GM12878 (cell line): ENCODE data around the gene GM2A. TPM values are rescaled to one million over a fixed set of nuclear protein-coding genes. Genes with fewer than 3 reads are reported as not detected.
"Not testable (repeated sequence)": the region's sequence is repeated elsewhere in the genome, so short reads cannot be mapped to it uniquely, and the experiment has no call there.

Experiments
- ATAC-seq: fragments of 200-7000 bp; cut with Tn5 transposase; 3 replicates; pipeline ENCODE4 v1.9.1; 2020; ENCODE audit warnings: mild to moderate bottlenecking, moderate library complexity
- BruUV-seq: library from RNA; stranded (reverse); fragments of 400-500 nt; replicated peaks from 2 replicates; lab custom pipeline; 2021; lab: Mats Ljungman, UMichigan
- CTCF ChIA-PET: fragments of 300-600 bp; sonication (Branson Sonifier 250); formaldehyde crosslinking; extraction: SDS; loops from one replicate; lab custom pipeline; 2021; ENCODE audit warnings: inconsistent platforms; lab: Yijun Ruan, JAX
- POLR2A ChIA-PET: fragments of 350-600 bp; formaldehyde crosslinking; extraction: SDS; loops from one replicate; lab custom pipeline; 2021; ENCODE audit warnings: inconsistent platforms; lab: Charles Lee
- RAD21 ChIA-PET: fragments of 300-600 bp; sonication (Branson Sonifier 250); formaldehyde crosslinking; loops from one replicate; lab custom pipeline; 2023; ENCODE audit warnings: antibody characterized with exemption; ENCODE audit not compliant: unreplicated experiment; lab: Charles Lee
- SMC1A ChIA-PET: fragments of 300-600 bp; sonication (Branson Sonifier 250); formaldehyde crosslinking; loops from one replicate; lab custom pipeline; 2023; ENCODE audit not compliant: unreplicated experiment, uncharacterized antibody; lab: Charles Lee
- DNase-seq: peaks from one replicate; pipeline ENCODE4 v3.0.0-alpha.2; 2011; ENCODE audit warnings: low read depth, low spot score
- FAIRE-seq: peaks from 3 replicates; lab custom pipeline; 2011; peaks lifted over from hg19 to GRCh38; lab: Jason Lieb, UNC
- H2AFZ ChIP-seq: 2 replicates; pipeline ENCODE4 v1.6.0; 2011; ENCODE audit warnings: low read depth, low read length, control low read depth; ENCODE audit not compliant: control insufficient read depth
- H3K27ac ChIP-seq: 2 replicates; pipeline ENCODE4 v1.5.1; 2011; ENCODE audit warnings: control low read depth; ENCODE audit not compliant: control insufficient read depth, insufficient read depth
- H3K27me3 ChIP-seq, 2 experiments: replicated peaks in 1 of 2; 2 replicates each; pipeline versions ENCODE4 v1.6.0 to v1.6.1; 2011; ENCODE audit warnings: low read length in 1 of 2; ENCODE audit not compliant: control insufficient read depth in 2 of 2, insufficient read depth in 2 of 2
- H3K36me3 ChIP-seq, 2 experiments: 2 replicates each; pipeline ENCODE4 v1.5.1; 2011; ENCODE audit warnings: low read length in 1 of 2; ENCODE audit not compliant: control insufficient read depth in 2 of 2, insufficient read depth in 2 of 2
- H3K4me1 ChIP-seq: 2 replicates; pipeline ENCODE4 v1.6.1; 2011; ENCODE audit warnings: mild to moderate bottlenecking, low read length, moderate library complexity, mixed read lengths; ENCODE audit not compliant: control insufficient read depth, insufficient read depth
- H3K4me2 ChIP-seq: 2 replicates; pipeline ENCODE4 v1.6.0; 2011; ENCODE audit warnings: control low read depth; ENCODE audit not compliant: control insufficient read depth, insufficient read depth
- H3K4me3 ChIP-seq: fragments of 200-600 bp; sonication (generic); 2 replicates; pipeline ENCODE4 v1.5.1; 2016
- H3K79me2 ChIP-seq: 2 replicates; pipeline ENCODE4 v1.6.0; 2011; ENCODE audit warnings: low read length; ENCODE audit not compliant: control insufficient read depth, insufficient read depth
- H3K9ac ChIP-seq: 2 replicates; pipeline ENCODE4 v1.8.0; 2011; ENCODE audit warnings: low read length, control low read depth, mixed read lengths; ENCODE audit not compliant: control insufficient read depth, insufficient read depth
- H3K9me3 ChIP-seq: replicated peaks from 3 replicates; pipeline ENCODE4 v1.5.1; 2011; ENCODE audit warnings: mild to moderate bottlenecking, low read length; ENCODE audit not compliant: control insufficient read depth, insufficient read depth
- H4K20me1 ChIP-seq: 2 replicates; pipeline ENCODE4 v1.6.0; 2011; ENCODE audit not compliant: control insufficient read depth, insufficient read depth
- GATAD2B ChIP-seq: fragments of 450-650 bp; conservative IDR thresholded peaks from 2 replicates; pipeline ENCODE4 v1.6.1; 2017; ENCODE audit warnings: low read depth, mild to moderate bottlenecking, moderate library complexity
- WRNIP1 ChIP-seq: IDR thresholded peaks from 2 replicates; pipeline ENCODE4 v1.6.1; 2011; ENCODE audit warnings: low read depth, low read length, improper control_type of control experiment, borderline replicate concordance
- WGBS: methylation state at CpG from one replicate; pipeline ENCODE4 v1.1.6; 2016; ENCODE audit warnings: low lambda C conversion rate; ENCODE audit not compliant: insufficient replicate concordance, insufficient coverage; ENCODE audit errors: missing lambda C conversion rate; 5-methylcytosine and 5-hydroxymethylcytosine counted together
- in situ Hi-C: fragments of 300-500 bp; cut with MboI; formaldehyde crosslinking; loops from 9 replicates; pipeline ENCODE4 v1.14.3; 2018; ENCODE audit warnings: mixed read lengths
- intact Hi-C: fragments of 100-400 bp; cut with micrococcal nuclease; formaldehyde crosslinking; loops from one replicate; pipeline ENCODE4 v1.14.2; 2022; ENCODE audit not compliant: unreplicated experiment
- polyA plus RNA-seq, 11 experiments: library from polyadenylated mRNA; depleted of rRNA in 4 of 11; unstranded in 6 of 11; stranded (reverse) in 5 of 11; fragments of >200 nt; fragmentation: Nextera tagmentation in 4 of 11; fragmentation: Illumina TruSeq in 1 of 11; extraction: Ambion mirVana in 4 of 11; extraction: Trizol in 1 of 11; gene quantifications; 1 replicate in 1 of 11; 2 replicates in 10 of 11; pipeline versions ENCODE4 v1.2.1 to v1.2.3, GENCODE V29; 2011 to 2016; ENCODE audit warnings: inconsistent platforms in 2 of 11, missing spikeins in 2 of 11, low read depth in 1 of 11
- total RNA-seq, 4 experiments: library from RNA; depleted of rRNA in 3 of 4; stranded (reverse); fragments of >200 nt in 3 of 4; fragmentation: Illumina TruSeq in 1 of 4; extraction: Trizol in 1 of 4; gene quantifications; 2 replicates each; pipeline versions ENCODE4 v1.2.1 to v1.2.3, GENCODE V29; 2013 to 2021

GM2A gene
- total and polyA plus RNA-seq, 10 of the 15 experiments (the other 5 are each of a cell fraction or from before 2014, with no cell fraction given): 33.6 to 106 (median 68.2) TPM

DNA sequence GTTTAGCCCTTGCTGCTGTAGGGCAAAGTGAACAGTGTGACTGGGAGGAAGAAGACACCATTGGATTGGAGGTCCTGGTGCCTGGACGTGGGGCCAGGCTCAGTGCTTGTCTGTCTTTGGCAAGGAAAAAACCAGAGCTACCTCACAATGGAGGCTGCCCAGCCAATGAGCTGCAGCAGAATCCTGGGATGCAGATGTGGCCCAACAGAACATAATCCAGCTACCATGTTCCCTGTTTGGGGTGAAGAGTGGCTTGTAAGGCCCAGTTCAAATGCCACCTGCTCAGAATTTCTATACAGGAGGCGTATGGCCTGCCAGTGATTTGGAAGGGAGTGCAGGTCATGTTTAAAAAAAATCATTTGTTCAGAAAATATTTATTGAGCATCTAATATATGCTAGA lies 50.7 kb downstream of the GM2A start, which contains the start of gene SLC36A3 (continued):
- TF ChIP-seq GATAD2B (no peak), WRNIP1 (no peak)

- SMC1A ChIA-PET: not testable (repeated sequence)
Observed at GRCh38 chr5:151309266-151309665, 56.3 kb downstream of the GM2A start.

GRCh38 chr5:151309821-151310220 lies 56.8 kb downstream of the GM2A start:
- intact Hi-C loops: loop anchor here (10.0 kb wide), 2 partner anchors 305 to 505 kb away; no protein-coding TSS in a partner anchor
- not testable (repeated sequence) for FAIRE-seq

More at GRCh38 chr5:151309266-151309665, 56.3 kb downstream of the GM2A start:
- BruUV-seq, FAIRE-seq, H3K36me3 ChIP-seq, H3K27ac ChIP-seq, H3K79me2 ChIP-seq, RAD21 ChIA-PET, POLR2A ChIA-PET, DNase-seq, H4K20me1 ChIP-seq, H3K4me1 ChIP-seq, CTCF ChIA-PET, H2AFZ ChIP-seq, H3K4me2 ChIP-seq, H3K27me3 ChIP-seq, H3K4me3 ChIP-seq, H3K9me3 ChIP-seq, in situ Hi-C loops, ATAC-seq, H3K9ac ChIP-seq, intact Hi-C loops: not testable (repeated sequence)
- WGBS: 92% methylated on average over 13 of the region's 27 CpGs

More at GRCh38 chr5:151309821-151310220, 56.8 kb downstream of the GM2A start:
- H3K4me3 ChIP-seq, H3K27ac ChIP-seq, H3K9me3 ChIP-seq, H3K36me3 ChIP-seq, H3K79me2 ChIP-seq, H2AFZ ChIP-seq, in situ Hi-C loops, POLR2A ChIA-PET, CTCF ChIA-PET, H3K9ac ChIP-seq, H3K4me2 ChIP-seq, BruUV-seq, H3K4me1 ChIP-seq, ATAC-seq, H4K20me1 ChIP-seq, H3K27me3 ChIP-seq, DNase-seq: not testable (repeated sequence)
- RAD21 ChIA-PET: interaction anchor here (1.0 kb wide), 1 partner anchor 13 kb away, joined by 3 read pairs; no protein-coding TSS in a partner anchor
- 87% methylated on average over 15 of the region's 15 CpGs for WGBS
- SMC1A ChIA-PET: interaction anchor here (0.6 kb wide), 1 partner anchor 8 kb away, joined by 3 read pairs; no protein-coding TSS in a partner anchor
